HFFc6 (cell line): ENCODE data around the gene DHFR. TPM values are rescaled to one million over a fixed set of nuclear protein-coding genes. Genes with fewer than 3 reads are reported as not detected.
A peak's percentile ranks its signal among the peaks of the same experiment; 100 is the strongest.

Experiments used
- DNase-seq: peaks from one replicate; pipeline ENCODE4 v3.0.0-alpha.2; 2018
- H3K27ac Mint-ChIP-seq: 2 replicates; pipeline ENCODE4 v1.8.0; 2020; ENCODE audit warnings: mild to moderate bottlenecking, mixed read lengths
- H3K27me3 Mint-ChIP-seq: 2 replicates; pipeline ENCODE4 v1.8.0; 2021; ENCODE audit warnings: mild to moderate bottlenecking, moderate library complexity, mixed read lengths; ENCODE audit not compliant: insufficient read depth
- H3K36me3 Mint-ChIP-seq: 2 replicates; pipeline ENCODE4 v1.8.0; 2021; ENCODE audit warnings: low read depth, mixed read lengths
- H3K4me1 Mint-ChIP-seq: 2 replicates; pipeline ENCODE4 v1.8.0; 2020; ENCODE audit warnings: low read depth, mixed read lengths
- H3K4me3 Mint-ChIP-seq: 2 replicates; pipeline ENCODE4 v1.8.0; 2020; ENCODE audit warnings: mild to moderate bottlenecking, moderate library complexity, mixed read lengths
- H3K9me3 Mint-ChIP-seq: 2 replicates; pipeline ENCODE4 v1.8.0; 2020; ENCODE audit warnings: mild to moderate bottlenecking, mixed read lengths
- total RNA-seq, 6 experiments: library from RNA; stranded (reverse); fragmentation: NEBNext Ultra II Directional; extraction: Animal tissue kit (Norgen Biotek cat#: 25700); gene quantifications; 2 replicates in 1 of 6; 3 replicates in 5 of 6; pipeline ENCODE4 v1.2.3, GENCODE V29; 2021
- TF ChIP-seq, protein P1 (sequence below): fragments of 200-600 bp; sonication (generic); IDR thresholded peaks from 2 replicates; pipeline ENCODE4 v1.5.0; 2021; ENCODE audit warnings: antibody characterized with exemption, mild to moderate bottlenecking

The DHFR gene
- total RNA-seq, 6 experiments from 2014 or later = 22.8 to 45.3 (median 38.6) TPM

GRCh38 chr5:80655231-80655774 lies 520 bp upstream of the DHFR start:
- Mint-ChIP-seq H3K36me3 (peaks cover 20% of the 10 kb centered on the region), H3K4me1 (peaks cover 41% of the 10 kb centered on the region), H3K27me3 (no peaks in the 10 kb centered on the region; the same call in 1 of the 2 replicates), H3K9me3 (no peaks in the 10 kb centered on the region), H3K4me3 (peak overlapping the region; percentile 97), H3K27ac (peak overlapping the region; percentile 90)
- TF ChIP-seq, protein P1, sequence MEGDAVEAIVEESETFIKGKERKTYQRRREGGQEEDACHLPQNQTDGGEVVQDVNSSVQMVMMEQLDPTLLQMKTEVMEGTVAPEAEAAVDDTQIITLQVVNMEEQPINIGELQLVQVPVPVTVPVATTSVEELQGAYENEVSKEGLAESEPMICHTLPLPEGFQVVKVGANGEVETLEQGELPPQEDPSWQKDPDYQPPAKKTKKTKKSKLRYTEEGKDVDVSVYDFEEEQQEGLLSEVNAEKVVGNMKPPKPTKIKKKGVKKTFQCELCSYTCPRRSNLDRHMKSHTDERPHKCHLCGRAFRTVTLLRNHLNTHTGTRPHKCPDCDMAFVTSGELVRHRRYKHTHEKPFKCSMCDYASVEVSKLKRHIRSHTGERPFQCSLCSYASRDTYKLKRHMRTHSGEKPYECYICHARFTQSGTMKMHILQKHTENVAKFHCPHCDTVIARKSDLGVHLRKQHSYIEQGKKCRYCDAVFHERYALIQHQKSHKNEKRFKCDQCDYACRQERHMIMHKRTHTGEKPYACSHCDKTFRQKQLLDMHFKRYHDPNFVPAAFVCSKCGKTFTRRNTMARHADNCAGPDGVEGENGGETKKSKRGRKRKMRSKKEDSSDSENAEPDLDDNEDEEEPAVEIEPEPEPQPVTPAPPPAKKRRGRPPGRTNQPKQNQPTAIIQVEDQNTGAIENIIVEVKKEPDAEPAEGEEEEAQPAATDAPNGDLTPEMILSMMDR = no peak
- DNase-seq = no peak

DNA sequence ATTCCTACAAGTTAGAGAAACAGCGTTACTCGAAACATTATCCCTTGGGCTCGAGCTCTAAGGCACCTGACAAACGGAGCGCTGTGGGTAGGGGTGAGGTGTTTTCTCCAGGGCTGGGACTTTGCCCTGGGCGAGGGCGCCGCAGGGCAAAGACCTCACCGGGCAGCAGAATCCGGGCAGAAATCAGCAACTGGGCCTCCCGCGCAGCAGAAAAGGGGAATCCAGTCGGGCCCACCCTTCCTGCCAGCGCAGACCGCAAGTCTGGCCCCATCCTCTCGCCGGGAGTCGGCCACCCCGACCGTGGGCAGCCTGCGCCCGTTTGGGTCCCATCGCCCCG lies 761 bp downstream of the DHFR start:
- no peaks in the 10 kb centered on the region; the same call in 1 of the 2 replicates for H3K27me3 Mint-ChIP-seq
- H3K9me3 Mint-ChIP-seq = no peaks in the 10 kb centered on the region
- DNase-seq = no peak

DNA sequence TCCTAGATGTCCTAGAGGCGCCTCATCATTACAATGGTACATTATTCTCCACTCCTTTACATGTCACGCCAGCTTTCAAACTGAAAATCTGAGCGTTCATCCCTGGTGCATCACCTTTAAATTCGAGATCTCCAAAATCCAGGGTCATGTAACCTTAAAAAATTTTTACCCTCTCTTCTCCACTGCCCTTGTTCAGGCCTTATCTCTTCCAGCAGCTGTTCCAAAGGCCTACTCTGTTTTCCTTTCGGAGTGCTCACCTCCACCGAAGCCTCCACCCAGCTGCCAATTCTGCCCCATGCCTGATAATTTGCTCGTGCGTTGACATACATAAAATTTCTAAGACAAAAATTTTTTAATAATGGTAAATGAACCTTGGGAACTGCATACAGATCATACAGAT lies 1.3 kb downstream of the DHFR start:
- no peaks in the 10 kb centered on the region for H3K9me3 Mint-ChIP-seq
- no peaks in the 10 kb centered on the region; the same call in 1 of the 2 replicates for H3K27me3 Mint-ChIP-seq
- H3K27ac Mint-ChIP-seq = peak overlapping the region; percentile 60
- DNase-seq = no peak
- peaks cover 30% of the 10 kb centered on the region for H3K4me1 Mint-ChIP-seq
- H3K36me3 Mint-ChIP-seq = peaks cover 10% of the 10 kb centered on the region
- TF ChIP-seq, protein P1 = no peak
- peak overlapping the region; percentile 97 for H3K4me3 Mint-ChIP-seq

More for the DNA sequence above, 761 bp downstream of the DHFR start:
- TF ChIP-seq, protein P1 = no peak
- peaks cover 10% of the 10 kb centered on the region for H3K36me3 Mint-ChIP-seq
- peaks cover 32% of the 10 kb centered on the region for H3K4me1 Mint-ChIP-seq
- H3K27ac Mint-ChIP-seq = peak overlapping the region; percentile 60
- peak overlapping the region; percentile 97 for H3K4me3 Mint-ChIP-seq

GRCh38 chr5:80646926-80647325 lies 7.9 kb downstream of the DHFR start:
- Mint-ChIP-seq H3K27me3 (no peaks in the 10 kb centered on the region), H3K27ac (no peak overlapping the region), H3K9me3 (no peaks in the 10 kb centered on the region), H3K36me3 (peaks cover 33% of the 10 kb centered on the region), H3K4me1 (no peaks in the 10 kb centered on the region), H3K4me3 (no peak overlapping the region)
- DNase-seq = no peak
- TF ChIP-seq, protein P1 = no peak

DNA sequence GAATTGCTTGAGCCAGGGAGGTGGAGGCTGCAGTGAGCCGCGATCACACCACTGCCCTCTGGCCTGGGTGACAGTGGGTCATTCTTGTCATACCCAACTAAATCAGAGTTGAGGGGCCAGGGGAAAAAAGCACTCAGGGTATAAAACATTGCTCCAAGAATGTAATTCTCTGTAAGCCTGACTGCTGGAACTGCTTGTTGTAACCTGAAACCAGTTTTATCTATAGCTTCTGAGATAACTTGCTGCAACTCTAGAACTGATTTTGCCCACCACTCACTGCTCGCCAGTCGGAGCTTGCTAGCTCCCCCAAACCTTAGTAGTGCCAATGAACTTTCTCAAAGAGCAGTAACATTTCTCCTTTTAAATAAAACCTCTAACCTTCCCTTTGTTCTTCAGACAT lies 9.9 kb downstream of the DHFR start:
- TF ChIP-seq, protein P1 = no peak
- no peaks in the 10 kb centered on the region for H3K4me1 Mint-ChIP-seq
- H3K9me3 Mint-ChIP-seq = no peaks in the 10 kb centered on the region
- H3K27ac Mint-ChIP-seq = no peak overlapping the region
- H3K27me3 Mint-ChIP-seq = no peaks in the 10 kb centered on the region
- H3K36me3 Mint-ChIP-seq = peaks cover 41% of the 10 kb centered on the region
- no peak for DNase-seq
- no peak overlapping the region for H3K4me3 Mint-ChIP-seq
